ENCODE data around the gene BABAM2.

GRCh38 chr2:28326469-28326805 is 435.9 kb downstream of the BABAM2 start:
- TF ChIP-seq BCL11A (tag by site-specific recombination; IDR thresholded peaks at IDR 0.05; ENCODE audit: low read depth) (no peak), ZNF645 (tag by site-specific recombination; IDR thresholded peaks at IDR 0.05) (no peak), CTCF (tag by site-specific recombination; IDR thresholded peaks at IDR 0.05) (no peak), ZNF121 (tag by site-specific recombination; IDR thresholded peaks at IDR 0.05) (no peak), ZSCAN30 (tag by site-specific recombination; IDR thresholded peaks at IDR 0.05) (no peak), ZNF302 (tag by site-specific recombination; IDR thresholded peaks at IDR 0.05; ENCODE audit: low read depth) (no peak), ZFP37 (tag by site-specific recombination; IDR thresholded peaks at IDR 0.05) (no peak), HOXD13 (CRISPR knock-in tag; IDR thresholded peaks at IDR 0.05; ENCODE audit: borderline replicate concordance) (no peak), PBX3 (CRISPR knock-in tag; IDR thresholded peaks at IDR 0.05) (no peak), ZBTB7A (tag by site-specific recombination; IDR thresholded peaks at IDR 0.05; ENCODE audit: low read depth) (no peak), ZNF350 (tag by site-specific recombination; IDR thresholded peaks at IDR 0.05) (no peak), ZNF169 (tag by site-specific recombination; IDR thresholded peaks at IDR 0.05) (no peak), REST (tag by site-specific recombination; IDR thresholded peaks at IDR 0.05) (no peak), ZNF843 (tag by site-specific recombination; IDR thresholded peaks at IDR 0.05) (no peak)
